Measurements from ENCODE around the gene CLDN14.

- no peak for TF ChIP-seq CTCF (IDR thresholded peaks at IDR 0.05 in 8 of 11, conservative IDR thresholded peaks at IDR 0.05 in 3 of 11)
- TF ChIP-seq POLR2A (IDR thresholded peaks at IDR 0.05), result no peak
- TF ChIP-seq POLR2AphosphoS5 (IDR thresholded peaks at IDR 0.05), result no peak
Observed at GRCh38 chr21:36454093-36454531, 25.8 kb downstream of the CLDN14 start.
